Measurements from ENCODE around the gene CD99L2.

CD99L2 gene

GRCh38 chrX:150905293-150905692 lies 6.8 kb upstream of the CD99L2 start:
- intact Hi-C loops (cut with DNase I; ENCODE audit: low total_unique reads), result no loop called here
- no peak for DNase-seq
- Histone ChIP-seq H3K27me3 (no peaks in the 10 kb centered on the region), H3K27ac (no peak overlapping the region), H3K36me3 (no peaks in the 10 kb centered on the region), H3K4me1 (no peaks in the 10 kb centered on the region), H3K9me3 (no peaks in the 10 kb centered on the region), H3K4me3 (no peak overlapping the region)
- no peak for TF ChIP-seq CTCF (IDR thresholded peaks at IDR 0.05)

GRCh38 chrX:150903110-150903508 lies 4.6 kb upstream of the CD99L2 start:
- Histone ChIP-seq H3K4me1 (no peaks in the 10 kb centered on the region), H3K9me3 (no peaks in the 10 kb centered on the region)

GRCh38 chrX:150902434-150903109 lies 4.1 kb upstream of the CD99L2 start:
- intact Hi-C loops (cut with DNase I; ENCODE audit: low total_unique reads), result no loop called here
- Histone ChIP-seq H3K9me3 (no peaks in the 10 kb centered on the region), H3K36me3 (no peaks in the 10 kb centered on the region), H3K4me3 (no peak overlapping the region), H3K4me1 (peaks cover 0 to 2% (median under 1%) of the 10 kb centered on the region in 4 donors), H3K27me3 (no peaks in the 10 kb centered on the region), H3K27ac (no peak overlapping the region)
- TF ChIP-seq CTCF (IDR thresholded peaks at IDR 0.05), result no peak
- DNase-seq, result no peak

More at GRCh38 chrX:150903110-150903508, 4.6 kb upstream of the CD99L2 start:
- no peak overlapping the region for H3K27ac ChIP-seq
- no peak for TF ChIP-seq CTCF (IDR thresholded peaks at IDR 0.05)
- no peaks in the 10 kb centered on the region for H3K27me3 ChIP-seq
- no peak overlapping the region for H3K4me3 ChIP-seq
- H3K36me3 ChIP-seq, result no peaks in the 10 kb centered on the region
- intact Hi-C loops (cut with DNase I; ENCODE audit: low total_unique reads), result no loop called here
- no peak for DNase-seq

GRCh38 chrX:150899191-150899757 lies 806 bp upstream of the CD99L2 start:
- no peak for TF ChIP-seq CTCF (IDR thresholded peaks at IDR 0.05)
- Histone ChIP-seq H3K27ac (peak overlapping the region; percentile 81 to 85), H3K36me3 (no peaks in the 10 kb centered on the region), H3K27me3 (no peaks in the 10 kb centered on the region), H3K9me3 (no peaks in the 10 kb centered on the region), H3K4me3 (peak overlapping the region; percentile 71 to 76), H3K4me1 (peaks cover 0 to 4% (median 3%) of the 10 kb centered on the region in 4 donors)
- intact Hi-C loops (cut with DNase I; ENCODE audit: low total_unique reads), result no loop called here
- peak; percentile 38 to 65 for DNase-seq

- Histone ChIP-seq H3K4me1 (peaks cover 0 to 4% (median 3%) of the 10 kb centered on the region in 4 donors), H3K9me3 (no peaks in the 10 kb centered on the region), H3K4me3 (peak overlapping the region; percentile 71 to 76), H3K27me3 (no peaks in the 10 kb centered on the region), H3K27ac (peak overlapping the region; percentile 81 to 85), H3K36me3 (no peaks in the 10 kb centered on the region)
- intact Hi-C loops (cut with DNase I; ENCODE audit: low total_unique reads), result no loop called here
- no peak for TF ChIP-seq CTCF (IDR thresholded peaks at IDR 0.05)
- DNase-seq, result peak in 1 of 2 donors; percentile 22
These were observed 797 bp downstream of the CD99L2 start for GRCh38 chrX:150897421-150898320.

Measured in tibial artery (tissue), 4 donors.